Measurements from ENCODE around the gene CCL14.

- TF ChIP-seq CTCF (optimal IDR thresholded peaks at IDR 0.05 in 1 of 3, IDR thresholded peaks at IDR 0.05 in 1 of 3, conservative IDR thresholded peaks at IDR 0.05 in 1 of 3; ENCODE audit: extremely low read depth in 1 of 3, insufficient read depth in 2 of 3, low read length in 3 of 3) (no peak), EZH2 (IDR thresholded peaks at IDR 0.05; ENCODE audit: low read length) (no peak)
Measured at GRCh38 chr17:35965272-35965671, 21.3 kb downstream of the CCL14 start.
